ENCODE results near the gene ZNF836. TPM values are rescaled to one million over a fixed set of nuclear protein-coding genes. Genes with fewer than 3 reads are reported as not detected.
A peak's percentile ranks its signal among the peaks of the same experiment; 100 is the strongest.

Gene ZNF836
- total RNA-seq, 1 donor from 2014 or later, result 28.0 TPM

DNA sequence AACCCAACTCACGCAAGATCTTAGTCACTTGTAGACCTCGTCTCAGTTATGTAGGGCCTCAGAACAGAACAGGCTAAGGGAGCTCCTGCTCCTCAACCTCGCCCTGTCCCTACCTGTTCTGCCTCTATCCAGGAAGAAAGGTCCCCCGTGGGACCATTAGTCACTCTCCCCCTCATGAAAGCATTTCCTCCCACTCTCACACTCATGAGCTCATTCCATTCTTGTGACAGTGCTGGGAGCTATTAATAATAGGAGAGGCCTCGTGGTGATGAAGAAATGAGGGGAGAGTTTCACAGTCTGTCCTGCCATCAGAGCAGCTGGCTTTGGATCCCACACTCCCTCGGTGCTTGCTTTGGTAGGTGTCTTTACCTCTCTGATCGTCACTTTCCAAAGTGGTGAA lies 28.6 kb upstream of the ZNF836 start:
- H3K4me1 Mint-ChIP-seq, result peaks cover 36% of the 10 kb centered on the region
- H3K27me3 Mint-ChIP-seq, result no peaks in the 10 kb centered on the region
- intact Hi-C loops (cut with micrococcal nuclease), result no loop called here
- CTCF ChIA-PET, result interaction anchor here (0.6 kb wide), 1 partner anchor 982 kb away, joined by 3 read pairs; no protein-coding TSS in a partner anchor
- H3K27ac Mint-ChIP-seq, result no peak overlapping the region
- ATAC-seq (ENCODE audit: low read depth) (peak; percentile 34), DNase-seq (no peak)
- H3K9me3 Mint-ChIP-seq, result no peaks in the 10 kb centered on the region
- H3K36me3 Mint-ChIP-seq (ENCODE audit: low read depth), result peaks cover 91% of the 10 kb centered on the region
- POLR2A ChIA-PET, result interaction anchor here (1.3 kb wide), 1 partner anchor 11 kb away, joined by 4 read pairs; the partner anchor contains the start of gene PPP2R1A
- no peak overlapping the region for H3K4me3 Mint-ChIP-seq
- TF ChIP-seq, protein P1, sequence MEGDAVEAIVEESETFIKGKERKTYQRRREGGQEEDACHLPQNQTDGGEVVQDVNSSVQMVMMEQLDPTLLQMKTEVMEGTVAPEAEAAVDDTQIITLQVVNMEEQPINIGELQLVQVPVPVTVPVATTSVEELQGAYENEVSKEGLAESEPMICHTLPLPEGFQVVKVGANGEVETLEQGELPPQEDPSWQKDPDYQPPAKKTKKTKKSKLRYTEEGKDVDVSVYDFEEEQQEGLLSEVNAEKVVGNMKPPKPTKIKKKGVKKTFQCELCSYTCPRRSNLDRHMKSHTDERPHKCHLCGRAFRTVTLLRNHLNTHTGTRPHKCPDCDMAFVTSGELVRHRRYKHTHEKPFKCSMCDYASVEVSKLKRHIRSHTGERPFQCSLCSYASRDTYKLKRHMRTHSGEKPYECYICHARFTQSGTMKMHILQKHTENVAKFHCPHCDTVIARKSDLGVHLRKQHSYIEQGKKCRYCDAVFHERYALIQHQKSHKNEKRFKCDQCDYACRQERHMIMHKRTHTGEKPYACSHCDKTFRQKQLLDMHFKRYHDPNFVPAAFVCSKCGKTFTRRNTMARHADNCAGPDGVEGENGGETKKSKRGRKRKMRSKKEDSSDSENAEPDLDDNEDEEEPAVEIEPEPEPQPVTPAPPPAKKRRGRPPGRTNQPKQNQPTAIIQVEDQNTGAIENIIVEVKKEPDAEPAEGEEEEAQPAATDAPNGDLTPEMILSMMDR (IDR thresholded peaks at IDR 0.05), result no peak

DNA sequence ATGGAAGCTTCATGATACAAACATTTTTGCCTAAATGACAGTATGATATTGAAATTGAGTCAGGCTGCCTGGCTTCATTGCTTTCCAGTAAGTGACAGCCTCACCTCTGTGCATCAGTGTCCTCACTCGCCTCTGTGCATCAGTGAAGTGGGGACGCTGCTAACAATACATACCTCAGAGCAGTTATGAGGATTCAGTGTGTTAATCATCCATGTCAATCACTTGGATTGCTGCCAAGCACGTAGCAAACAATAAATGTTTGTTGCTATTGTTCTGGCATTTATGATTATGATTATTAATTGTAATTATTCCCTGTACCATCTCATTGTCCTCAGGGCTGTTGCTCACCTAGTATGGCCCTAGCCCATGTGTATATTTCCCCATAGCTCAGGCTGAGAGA lies 27.3 kb upstream of the ZNF836 start:
- H3K4me1 Mint-ChIP-seq, result peaks cover 44% of the 10 kb centered on the region
- intact Hi-C loops (cut with micrococcal nuclease), result no loop called here
- DNase-seq (no peak), ATAC-seq (ENCODE audit: low read depth) (no peak)
- H3K27me3 Mint-ChIP-seq, result no peaks in the 10 kb centered on the region
- H3K4me3 Mint-ChIP-seq, result no peak overlapping the region
- no peak overlapping the region for H3K27ac Mint-ChIP-seq
- TF ChIP-seq, protein P1 (IDR thresholded peaks at IDR 0.05), result no peak
- H3K9me3 Mint-ChIP-seq, result no peaks in the 10 kb centered on the region
- peaks cover 89% of the 10 kb centered on the region for H3K36me3 Mint-ChIP-seq (ENCODE audit: low read depth)
- ChIA-PET CTCF (no interaction called here), POLR2A (no interaction called here)

DNA sequence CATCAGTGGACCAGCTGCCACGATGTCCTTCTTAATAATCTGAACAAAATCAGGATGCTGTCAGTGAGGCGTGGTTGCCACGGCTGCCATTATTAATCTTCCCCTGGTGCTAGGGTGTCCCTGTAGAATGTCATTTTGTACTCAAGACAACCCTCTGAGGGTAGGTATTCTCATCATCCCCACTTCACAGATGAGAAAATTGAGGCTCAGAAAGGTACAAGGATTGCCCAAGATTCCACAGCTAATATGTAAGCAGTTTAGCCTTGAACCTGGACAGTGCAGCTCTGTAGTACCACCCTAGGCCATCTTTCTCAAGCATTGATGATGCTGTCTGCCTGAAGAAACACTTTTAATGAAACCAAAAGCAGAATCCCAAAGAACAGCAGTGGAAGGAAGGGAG lies 26.5 kb upstream of the ZNF836 start:
- Mint-ChIP-seq H3K4me1 (peaks cover 47% of the 10 kb centered on the region), H3K27me3 (no peaks in the 10 kb centered on the region), H3K9me3 (no peaks in the 10 kb centered on the region), H3K27ac (no peak overlapping the region), H3K36me3 (ENCODE audit: low read depth) (peaks cover 88% of the 10 kb centered on the region), H3K4me3 (no peak overlapping the region)
- TF ChIP-seq, protein P1 (IDR thresholded peaks at IDR 0.05), result no peak
- ChIA-PET CTCF (no interaction called here), POLR2A (no interaction called here)
- intact Hi-C loops (cut with micrococcal nuclease), result no loop called here
- no peak for DNase-seq
- ATAC-seq (ENCODE audit: low read depth), result no peak

DNA sequence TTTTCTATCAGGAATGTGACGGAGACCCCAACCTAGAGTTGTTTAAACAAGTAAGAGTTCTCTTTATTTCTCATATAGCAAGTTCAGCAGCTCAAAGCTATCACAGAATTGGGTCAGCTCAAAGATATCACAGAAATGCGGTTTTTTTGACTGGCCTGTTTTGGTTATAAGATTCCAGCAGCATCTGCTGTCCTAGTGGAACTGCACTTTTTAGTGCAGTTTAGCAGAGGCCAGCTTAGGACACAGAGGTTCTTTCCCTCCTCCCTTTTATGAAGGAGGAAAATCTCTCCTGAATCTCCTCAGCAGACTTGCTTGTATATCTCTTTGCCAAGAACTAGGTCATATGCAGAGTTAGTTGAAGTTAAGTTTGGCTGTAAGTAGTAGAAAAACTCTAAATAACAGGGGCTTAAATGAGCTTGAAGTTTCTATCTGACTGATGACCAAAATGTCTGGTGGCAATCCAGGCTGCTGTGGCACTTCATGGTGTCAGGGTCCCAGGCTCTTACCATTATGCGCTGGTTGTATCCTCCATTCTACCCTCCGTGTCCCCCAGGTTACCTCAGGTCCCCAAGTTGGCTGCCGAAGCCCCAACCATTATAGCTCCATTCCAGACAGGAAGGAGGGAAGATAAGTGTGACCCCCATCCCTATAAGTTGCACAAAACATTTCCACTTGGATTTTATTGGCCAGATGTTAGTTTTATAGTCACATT lies 25.0 kb upstream of the ZNF836 start:
- Mint-ChIP-seq H3K27me3 (no peaks in the 10 kb centered on the region), H3K27ac (no peak overlapping the region), H3K9me3 (no peaks in the 10 kb centered on the region), H3K36me3 (ENCODE audit: low read depth) (peaks cover 86% of the 10 kb centered on the region), H3K4me1 (peaks cover 56% of the 10 kb centered on the region), H3K4me3 (no peak overlapping the region)
- ATAC-seq (ENCODE audit: low read depth), result no peak
- no peak for DNase-seq
- intact Hi-C loops (cut with micrococcal nuclease), result no loop called here
- ChIA-PET CTCF (no interaction called here), POLR2A (interaction anchor here (0.6 kb wide), 1 partner anchor 18 kb away, joined by 3 read pairs; no protein-coding TSS in a partner anchor)
- TF ChIP-seq, protein P1 (IDR thresholded peaks at IDR 0.05), result no peak

DNA sequence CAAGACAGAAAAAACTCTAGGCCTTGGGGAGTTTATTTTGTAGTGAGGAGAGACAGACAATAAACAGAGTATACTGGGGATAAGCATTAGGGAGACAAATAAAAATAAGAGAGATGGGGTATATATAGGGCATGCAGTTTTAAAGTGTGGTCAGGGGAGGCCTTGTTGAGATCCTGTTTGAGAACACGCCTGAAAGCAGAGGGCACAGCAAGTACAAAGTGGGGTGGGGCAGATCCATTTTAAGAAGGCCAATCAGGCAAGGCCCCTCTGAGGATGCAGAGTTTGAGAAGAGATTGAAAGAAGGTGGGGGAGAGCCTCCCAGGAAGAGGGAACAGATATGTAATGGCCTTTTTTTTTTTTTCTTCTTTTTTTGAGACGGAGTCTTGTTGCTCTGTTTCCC lies 20.5 kb upstream of the ZNF836 start:
- intact Hi-C loops (cut with micrococcal nuclease), result loop anchor here (5.0 kb wide), 1 partner anchor 40 kb away; no protein-coding TSS in a partner anchor
- Mint-ChIP-seq H3K4me3 (peak overlapping the region; percentile 95), H3K9me3 (no peaks in the 10 kb centered on the region), H3K27ac (peak overlapping the region; percentile 98), H3K27me3 (no peaks in the 10 kb centered on the region), H3K36me3 (ENCODE audit: low read depth) (peaks cover 59% of the 10 kb centered on the region), H3K4me1 (peaks cover 64% of the 10 kb centered on the region)
- ChIA-PET POLR2A (no interaction called here), CTCF (no interaction called here)
- TF ChIP-seq, protein P1 (IDR thresholded peaks at IDR 0.05), result no peak
- DNase-seq, result no peak
- no peak for ATAC-seq (ENCODE audit: low read depth)
